CD4-positive, alpha-beta T cell treated with Interleukin-10 for 1 hour (primary cell): ENCODE results near the gene NCK2.

Source experiments
- DNase-seq: peaks from one replicate; pipeline ENCODE4 v3.0.0-alpha.2; 2020

Gene NCK2

DNA sequence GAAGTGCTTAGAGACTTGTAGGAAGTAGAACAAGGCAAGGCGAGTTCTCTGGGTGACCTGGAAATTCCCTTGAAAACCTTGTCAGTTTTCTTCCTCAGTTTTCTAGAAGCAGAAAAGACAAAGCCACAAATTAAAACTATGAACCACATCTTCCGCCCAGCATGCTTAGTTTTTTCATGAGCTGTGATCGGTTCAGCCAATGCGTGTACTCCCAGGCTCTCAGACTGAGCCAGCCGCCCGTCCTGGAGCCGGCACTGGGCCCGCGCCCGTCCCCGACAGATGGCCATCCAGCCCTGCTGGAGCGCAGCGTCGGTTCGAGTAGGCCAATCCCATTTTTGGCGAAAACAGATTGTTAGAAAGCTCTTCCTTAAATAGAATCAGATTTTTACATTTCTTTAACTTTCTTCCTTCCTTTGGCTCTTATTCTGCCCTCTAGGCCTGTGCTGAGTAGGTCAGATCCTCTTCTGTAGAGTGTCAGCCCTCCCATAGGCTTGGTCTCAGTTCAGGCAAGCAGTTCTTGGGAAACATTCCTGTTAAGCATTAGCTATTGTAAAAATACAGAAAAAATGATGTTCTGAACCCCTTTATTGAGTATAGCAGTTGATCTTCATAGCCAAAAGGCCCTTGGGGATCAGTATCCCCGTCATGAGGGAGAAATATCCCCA, 112.5 kb downstream of the NCK2 start:
- peak; percentile 75 for DNase-seq

DNA sequence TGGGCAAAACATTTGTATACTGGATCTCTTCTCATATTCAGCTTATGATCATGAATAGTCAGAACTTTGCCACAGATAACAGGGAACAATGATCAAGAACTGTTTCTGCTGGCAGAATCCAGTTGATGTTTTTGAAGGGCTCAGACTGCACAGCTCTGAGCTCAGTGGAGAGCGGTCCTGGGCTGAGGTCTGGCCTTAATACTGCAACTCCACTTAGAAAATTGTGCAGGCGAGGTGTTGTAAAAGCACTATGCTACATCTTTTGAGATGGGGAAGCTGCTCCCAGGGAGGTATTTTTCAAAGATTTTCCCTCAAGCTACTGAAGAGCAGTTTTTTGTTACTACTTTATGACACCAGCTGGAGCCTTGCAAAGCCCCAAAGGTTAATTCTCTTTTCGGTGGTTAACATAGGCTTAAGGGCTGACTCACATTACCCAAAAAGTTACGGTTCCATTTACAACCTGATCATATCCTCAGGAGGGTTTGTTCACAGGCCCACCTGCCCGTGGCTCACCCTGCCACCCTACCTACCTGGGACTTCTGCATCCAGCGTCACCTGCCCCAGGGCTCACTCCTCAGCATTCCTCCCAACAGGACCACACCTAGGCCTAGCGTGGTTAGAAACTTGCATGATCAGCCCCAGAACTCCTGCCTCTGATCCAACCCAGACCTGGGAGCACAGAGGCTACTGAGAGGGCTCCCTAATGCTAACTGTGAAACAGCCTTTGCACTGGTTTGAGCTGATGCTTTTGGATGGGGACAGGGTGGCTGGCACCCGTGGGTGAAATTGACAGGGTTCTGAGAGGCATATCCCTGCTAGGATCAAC, 114.4 kb downstream of the NCK2 start:
- no peak for DNase-seq

DNA sequence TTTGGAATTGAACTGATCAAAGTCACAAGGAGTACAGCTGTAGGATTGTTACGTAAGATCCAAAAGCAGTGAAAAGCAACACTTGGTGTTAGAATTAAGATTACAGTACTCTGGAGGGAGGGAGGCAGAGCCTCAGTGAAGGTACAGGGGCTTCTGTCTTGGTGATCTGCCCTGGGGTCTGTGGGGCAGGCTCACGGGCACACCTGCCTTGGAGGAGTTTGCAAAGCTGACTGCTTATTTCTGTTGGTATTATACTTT, 114.9 kb downstream of the NCK2 start:
- no peak for DNase-seq

GRCh38 chr2:105860567-105860966, 115.9 kb downstream of the NCK2 start:
- no peak for DNase-seq

DNA sequence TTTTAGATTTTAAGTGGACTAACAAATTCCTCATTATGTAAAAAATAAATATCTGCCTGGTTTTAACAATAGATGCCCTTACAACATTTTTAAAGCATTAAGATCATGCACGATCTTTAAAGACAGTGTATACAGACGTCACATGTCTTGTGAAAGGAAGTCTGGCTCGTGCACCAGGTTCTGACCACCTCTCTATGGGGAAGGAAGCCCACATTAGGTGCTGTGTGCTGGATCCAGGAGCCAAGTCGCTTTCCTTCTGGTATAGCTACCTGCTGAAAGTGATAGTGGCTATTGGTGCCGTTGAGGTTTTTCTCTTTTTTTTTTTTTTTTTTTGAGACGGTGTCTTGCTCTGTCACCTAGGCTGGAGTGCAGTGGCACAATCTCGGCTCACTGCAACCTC, 116.5 kb downstream of the NCK2 start:
- DNase-seq: peak; percentile 47

DNA sequence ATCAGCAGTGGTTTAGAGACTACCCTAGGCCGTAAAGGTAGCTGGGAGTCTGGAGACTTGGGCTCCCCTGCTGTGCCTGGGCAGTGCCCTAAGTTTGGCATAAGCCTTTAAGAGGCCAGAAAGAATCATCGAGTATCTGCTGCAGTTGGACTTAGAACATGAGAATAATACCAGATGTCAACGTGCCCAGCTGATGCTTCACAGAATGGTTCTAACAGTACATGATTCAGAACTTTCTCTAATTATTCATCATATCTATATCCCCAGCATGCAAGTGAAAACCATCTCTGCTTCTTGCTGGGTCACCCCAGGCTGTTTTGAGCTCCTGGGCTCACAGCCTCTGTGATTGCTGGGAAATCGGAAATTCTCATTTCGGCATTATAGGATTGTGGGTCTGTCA, 118.1 kb downstream of the NCK2 start:
- no peak for DNase-seq

DNA sequence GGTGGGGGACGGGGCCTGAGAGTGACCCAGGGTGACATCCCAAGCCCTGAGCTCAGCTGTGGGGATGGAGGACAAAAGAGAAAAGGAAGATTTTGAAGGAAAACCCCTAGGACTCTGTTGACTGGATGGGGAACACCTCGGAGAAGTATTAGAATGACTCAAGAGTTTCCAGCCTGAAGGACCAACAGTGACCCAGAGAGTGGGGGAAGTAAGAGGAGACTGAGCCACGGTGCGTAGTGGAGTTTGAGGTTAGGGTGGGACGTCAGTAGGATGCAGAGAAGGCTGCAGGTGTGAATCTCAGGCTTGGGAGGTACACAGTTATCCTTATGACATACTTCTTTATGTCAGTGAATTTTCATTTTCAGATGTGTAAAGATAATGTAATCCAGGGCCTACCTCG, 119.5 kb downstream of the NCK2 start:
- peak; percentile 44 for DNase-seq

GRCh38 chr2:105865222-105865913, 120.7 kb downstream of the NCK2 start:
- no peak for DNase-seq

GRCh38 chr2:105866216-105867185, 121.8 kb downstream of the NCK2 start:
- no peak for DNase-seq

DNA sequence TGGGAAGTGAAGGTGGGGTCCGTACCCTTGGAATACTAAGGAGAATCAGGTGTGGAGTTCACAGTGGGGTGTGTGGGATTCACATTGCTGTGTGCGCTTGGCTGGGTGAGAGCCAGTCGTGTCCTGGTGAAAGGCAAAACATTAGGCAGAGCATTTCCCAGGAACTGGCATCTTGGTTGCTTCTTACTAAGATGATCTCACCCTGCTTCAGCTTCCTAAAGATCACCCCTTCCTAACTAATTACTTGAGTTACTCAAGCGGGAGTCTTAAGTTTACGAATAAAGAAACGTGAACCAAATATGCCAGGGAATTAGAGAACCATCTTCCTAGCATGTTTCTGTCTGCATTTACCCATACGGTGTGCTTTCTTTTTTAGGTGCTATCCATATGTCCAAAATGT, 122.9 kb downstream of the NCK2 start:
- DNase-seq: no peak

GRCh38 chr2:105868060-105868459, 123.3 kb downstream of the NCK2 start:
- no peak for DNase-seq

GRCh38 chr2:105869341-105869740, 124.6 kb downstream of the NCK2 start:
- DNase-seq: no peak

- DNase-seq: no peak
Observed at GRCh38 chr2:105870062-105870461, 125.3 kb downstream of the NCK2 start.

DNA sequence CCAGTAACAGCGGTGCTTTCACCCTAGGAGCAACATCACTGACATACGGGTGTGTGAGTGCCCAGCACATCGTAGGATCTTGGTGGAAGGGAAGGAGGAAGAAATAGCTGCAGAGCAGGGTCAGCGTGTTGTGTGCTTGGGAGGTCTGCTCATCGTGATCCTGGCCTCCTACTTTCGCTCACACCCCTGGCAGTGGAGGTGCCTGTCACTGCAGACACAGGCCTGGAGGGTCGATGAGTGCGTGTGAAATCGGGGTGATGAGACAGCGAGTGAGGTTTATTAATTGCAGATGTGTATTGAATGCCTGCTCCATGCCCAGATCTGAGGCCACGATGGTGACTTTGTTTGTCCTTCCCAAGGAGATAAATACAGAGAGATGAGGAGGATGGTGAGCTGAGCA, 126.1 kb downstream of the NCK2 start:
- no peak for DNase-seq

GRCh38 chr2:105872142-105872728, 127.5 kb downstream of the NCK2 start:
- DNase-seq: peak; percentile 41

DNA sequence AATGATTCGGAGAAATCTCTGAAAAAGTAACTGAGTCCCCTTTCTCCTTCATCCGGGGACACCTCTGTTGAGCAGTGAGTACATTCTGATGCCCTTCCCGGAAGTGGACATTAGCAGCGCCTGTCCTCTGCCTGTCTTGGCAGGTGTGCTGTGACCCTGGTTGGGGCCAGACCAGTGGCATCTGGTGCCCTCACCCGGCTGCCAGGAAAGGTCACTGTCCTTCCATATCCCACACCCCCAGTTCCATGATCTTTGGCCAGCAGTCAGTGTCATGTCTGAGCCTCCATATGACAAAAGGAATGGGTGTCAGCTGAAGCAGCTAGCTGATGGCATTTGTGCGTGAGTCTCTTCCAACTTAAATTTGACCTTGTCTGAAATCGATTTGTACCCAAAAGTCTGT, 128.1 kb downstream of the NCK2 start:
- no peak for DNase-seq

DNA sequence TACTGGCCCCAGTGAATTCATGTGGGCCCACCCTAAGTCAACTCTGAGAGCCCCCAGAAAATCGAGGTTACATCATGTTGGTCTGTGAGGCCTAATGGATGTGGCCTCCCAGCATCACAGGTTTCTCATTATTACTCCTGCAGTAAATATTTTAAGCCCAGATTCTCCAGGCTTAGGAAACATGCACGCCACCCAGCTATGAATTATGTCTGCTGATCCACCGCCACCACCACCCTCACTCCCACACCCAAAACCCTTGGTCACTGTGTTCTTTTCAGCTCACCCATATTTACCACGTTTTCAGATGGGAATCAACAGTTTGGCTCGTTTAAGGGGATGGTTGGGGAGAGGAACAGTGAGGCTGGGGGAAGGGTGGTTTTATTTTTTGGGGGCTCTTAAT, 128.6 kb downstream of the NCK2 start:
- no peak for DNase-seq

GRCh38 chr2:105873721-105874120, 129.0 kb downstream of the NCK2 start:
- DNase-seq: peak; percentile 67

GRCh38 chr2:105874466-105874865, 129.8 kb downstream of the NCK2 start:
- DNase-seq: no peak

DNA sequence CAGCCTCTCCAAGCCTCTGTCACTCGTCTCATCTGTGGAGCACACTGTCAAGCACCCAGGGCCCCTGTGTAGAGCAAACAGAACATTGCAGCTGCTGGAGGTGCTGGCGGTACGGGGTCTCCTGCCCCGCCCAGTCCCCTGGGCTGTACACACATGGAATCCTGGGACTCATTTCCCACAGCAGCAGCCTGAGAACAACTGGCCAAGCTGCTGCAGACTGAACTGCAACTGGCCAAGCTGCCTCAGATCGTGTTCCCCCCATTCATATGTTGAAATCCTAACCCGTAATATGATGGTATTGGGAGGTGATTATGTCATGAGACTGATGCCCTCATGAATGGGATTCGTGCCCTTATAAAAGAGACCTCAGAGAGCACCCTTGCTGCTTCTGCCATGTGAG, 130.5 kb downstream of the NCK2 start:
- DNase-seq: no peak

DNA sequence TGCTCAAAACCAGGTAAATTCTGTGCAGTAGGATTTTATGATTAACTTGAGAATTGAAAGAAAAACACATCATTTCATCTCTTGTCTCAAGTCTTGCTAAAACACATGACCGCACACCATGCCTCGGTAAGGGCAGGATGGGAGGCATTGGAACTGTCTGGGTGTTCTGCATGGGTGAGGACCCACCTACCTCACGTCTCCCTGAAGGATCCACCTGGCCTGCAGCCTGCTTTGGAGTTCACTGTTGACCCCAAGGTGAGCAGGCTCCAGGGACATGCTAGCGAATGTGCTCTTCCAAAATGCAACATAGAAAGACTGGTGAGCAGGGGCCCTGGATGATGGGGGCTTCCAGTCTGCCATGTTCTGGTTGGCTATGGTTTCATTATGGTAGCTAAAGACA, 131.5 kb downstream of the NCK2 start:
- no peak for DNase-seq

DNA sequence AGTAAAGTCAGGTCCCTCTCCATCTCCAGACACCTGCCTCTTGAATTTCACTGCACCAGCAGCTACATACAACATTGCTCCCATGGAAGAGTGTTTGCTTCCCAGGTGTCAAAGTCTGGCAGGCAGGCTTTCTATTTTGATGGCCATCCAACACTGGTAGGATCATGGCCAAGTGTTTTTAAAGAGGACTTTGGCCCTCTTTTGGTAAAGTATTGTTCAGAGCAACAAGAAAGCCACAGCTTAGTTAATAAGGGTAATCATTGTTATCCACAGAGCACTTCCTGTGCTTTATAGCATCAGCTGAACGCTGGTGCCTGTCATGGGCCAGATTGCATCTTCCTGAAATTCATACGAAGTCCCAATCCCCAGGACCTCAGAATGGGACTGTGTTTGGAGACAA, 133.2 kb downstream of the NCK2 start:
- no peak for DNase-seq
